Activated CD4-positive, alpha-beta T cell treated with anti-CD3 and anti-CD28 coated beads for 1 hour (primary cell): Measurements from ENCODE around the gene APEX2.
A peak's percentile ranks its signal among the peaks of the same experiment; 100 is the strongest.
"Not testable (repeated sequence)": the region's sequence is repeated elsewhere in the genome, so short reads cannot be mapped to it uniquely, and the experiment has no call there.

ENCODE experiments used
- DNase-seq: peaks from one replicate; pipeline ENCODE4 v3.0.0-alpha.2; 2020

Gene APEX2

GRCh38 chrX:54999717-55000598 is at the start of gene APEX2:
APEX2 (plus strand) TSS chrX:55000363; CDS start chrX:55000423, 60 bp downstream.
- peak; percentile 79 for DNase-seq

GRCh38 chrX:54950730-54951375 is 49.3 kb upstream of the APEX2 start:
- DNase-seq: no peak

- DNase-seq: no peak
Observed at GRCh38 chrX:54961750-54962149, 38.4 kb upstream of the APEX2 start.

- no peak for DNase-seq
Observed at GRCh38 chrX:54964766-54965497, 35.2 kb upstream of the APEX2 start.

GRCh38 chrX:54977387-54977786 is 22.8 kb upstream of the APEX2 start:
- DNase-seq: no peak

GRCh38 chrX:54978448-54978847 is 21.7 kb upstream of the APEX2 start:
- DNase-seq: no peak

- no peak for DNase-seq
Observed at GRCh38 chrX:54979432-54979831, 20.7 kb upstream of the APEX2 start.

- no peak for DNase-seq
Observed at GRCh38 chrX:54980334-54980733, 19.8 kb upstream of the APEX2 start.

GRCh38 chrX:54983306-54983705 is 16.9 kb upstream of the APEX2 start:
- not testable (repeated sequence) for DNase-seq

GRCh38 chrX:54991706-54992105 is 8.5 kb upstream of the APEX2 start:
- DNase-seq: no peak

- DNase-seq: no peak
Observed at GRCh38 chrX:54992911-54993622, 7.1 kb upstream of the APEX2 start.

- no peak for DNase-seq
Observed at GRCh38 chrX:54994099-54994498, 6.1 kb upstream of the APEX2 start, which contains the start of gene PFKFB1. PFKFB1 (minus strand) TSS chrX:54994188; CDS start chrX:54994007, 181 bp downstream.

- DNase-seq: no peak
Observed at GRCh38 chrX:54994668-54995351, 5.4 kb upstream of the APEX2 start.

GRCh38 chrX:54995621-54996020 is 4.5 kb upstream of the APEX2 start:
- DNase-seq: no peak

- no peak for DNase-seq
Observed at GRCh38 chrX:55004231-55004630, 4.1 kb downstream of the APEX2 start.

- DNase-seq: no peak
Observed at GRCh38 chrX:55005256-55005655, 5.1 kb downstream of the APEX2 start.

GRCh38 chrX:55006827-55007621 is 6.9 kb downstream of the APEX2 start:
- no peak for DNase-seq

- no peak for DNase-seq
Observed at GRCh38 chrX:55007656-55008055, 7.5 kb downstream of the APEX2 start.

GRCh38 chrX:55008571-55009358 is 8.6 kb downstream of the APEX2 start:
- DNase-seq: no peak

GRCh38 chrX:55011294-55011693 is 11.1 kb downstream of the APEX2 start:
- DNase-seq: no peak
